ENCODE results near the gene PRKCZ. TPM values are rescaled to one million over a fixed set of nuclear protein-coding genes. Genes with fewer than 3 reads are reported as not detected.

The PRKCZ gene
- total and polyA plus RNA-seq, 9 of the 15 experiments (the other 6 are each of a cell fraction or from before 2014, with no cell fraction given) = 0.07 to 3.1 (median 1.3) TPM

DNA sequence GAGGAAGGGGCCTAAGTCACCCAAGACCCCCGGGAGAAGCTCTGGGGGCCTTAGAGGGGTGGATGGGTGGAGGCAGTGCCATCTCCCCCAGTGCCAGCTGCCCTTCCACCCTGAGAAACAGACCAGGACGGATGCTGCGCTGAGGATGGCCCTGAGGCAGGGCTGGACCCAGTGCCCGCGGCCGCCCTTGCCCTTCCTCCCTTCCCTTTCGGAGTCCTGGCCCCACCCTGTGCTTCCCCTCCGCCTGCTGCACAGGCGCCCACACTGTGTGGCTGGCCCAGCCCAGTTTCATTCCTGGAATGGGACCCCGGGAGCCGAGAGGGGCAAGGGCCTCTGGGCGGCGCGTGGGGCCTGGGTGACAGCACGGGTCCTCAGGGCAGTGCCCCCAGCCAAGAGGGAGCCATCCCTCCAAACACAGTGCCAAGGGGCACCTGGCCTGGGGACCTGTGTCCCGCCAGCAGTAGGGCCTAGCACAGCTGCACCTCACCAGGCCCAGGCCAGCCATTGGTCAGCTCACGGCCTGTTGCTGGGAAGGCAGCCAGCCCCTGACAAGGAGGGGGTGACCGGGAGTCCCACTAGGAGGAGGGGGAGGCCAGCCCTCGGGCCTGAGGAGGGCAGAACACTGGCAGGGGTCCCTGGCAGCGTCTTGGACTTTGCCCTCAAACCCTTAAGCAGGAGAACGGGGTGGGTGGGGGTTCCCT lies 164.5 kb downstream of the PRKCZ start (continued):
- TF ChIP-seq, protein P1, sequence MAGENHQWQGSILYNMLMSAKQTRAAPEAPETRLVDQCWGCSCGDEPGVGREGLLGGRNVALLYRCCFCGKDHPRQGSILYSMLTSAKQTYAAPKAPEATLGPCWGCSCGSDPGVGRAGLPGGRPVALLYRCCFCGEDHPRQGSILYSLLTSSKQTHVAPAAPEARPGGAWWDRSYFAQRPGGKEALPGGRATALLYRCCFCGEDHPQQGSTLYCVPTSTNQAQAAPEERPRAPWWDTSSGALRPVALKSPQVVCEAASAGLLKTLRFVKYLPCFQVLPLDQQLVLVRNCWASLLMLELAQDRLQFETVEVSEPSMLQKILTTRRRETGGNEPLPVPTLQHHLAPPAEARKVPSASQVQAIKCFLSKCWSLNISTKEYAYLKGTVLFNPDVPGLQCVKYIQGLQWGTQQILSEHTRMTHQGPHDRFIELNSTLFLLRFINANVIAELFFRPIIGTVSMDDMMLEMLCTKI (IDR thresholded peaks at IDR 0.05; ENCODE audit: partially characterized antibody) = no peak
- TF ChIP-seq, protein P2, sequence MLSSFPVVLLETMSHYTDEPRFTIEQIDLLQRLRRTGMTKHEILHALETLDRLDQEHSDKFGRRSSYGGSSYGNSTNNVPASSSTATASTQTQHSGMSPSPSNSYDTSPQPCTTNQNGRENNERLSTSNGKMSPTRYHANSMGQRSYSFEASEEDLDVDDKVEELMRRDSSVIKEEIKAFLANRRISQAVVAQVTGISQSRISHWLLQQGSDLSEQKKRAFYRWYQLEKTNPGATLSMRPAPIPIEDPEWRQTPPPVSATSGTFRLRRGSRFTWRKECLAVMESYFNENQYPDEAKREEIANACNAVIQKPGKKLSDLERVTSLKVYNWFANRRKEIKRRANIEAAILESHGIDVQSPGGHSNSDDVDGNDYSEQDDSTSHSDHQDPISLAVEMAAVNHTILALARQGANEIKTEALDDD (IDR thresholded peaks at IDR 0.05) = no peak
- no peak for TF ChIP-seq MEF2D (tag; conservative IDR thresholded peaks at IDR 0.05; ENCODE audit: low read depth)
- no peak for TF ChIP-seq ZNF583 (CRISPR knock-in tag; IDR thresholded peaks at IDR 0.05)

DNA sequence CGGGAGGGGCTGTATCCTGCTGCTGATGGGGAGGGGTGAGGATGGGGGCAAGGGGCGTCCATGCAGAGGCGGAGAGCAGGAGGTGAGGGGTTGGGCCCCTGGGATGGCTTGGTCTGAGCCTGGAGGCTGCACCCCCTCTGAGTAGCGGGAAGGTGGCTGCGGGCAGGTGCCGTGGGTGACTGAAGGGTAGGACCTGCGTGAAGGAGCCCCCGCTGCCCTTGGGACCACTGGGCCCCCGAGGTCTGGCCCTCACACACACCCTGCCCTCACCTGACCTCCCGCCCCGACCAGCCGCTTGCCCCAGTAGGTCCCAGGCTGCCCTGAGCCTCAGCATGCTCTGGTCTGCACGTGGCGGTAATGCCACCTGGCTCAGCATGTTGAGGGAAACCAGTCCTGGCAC lies 165.1 kb downstream of the PRKCZ start:
- POLR2A ChIA-PET = interaction anchor here (0.6 kb wide), 1 partner anchor 292 kb away, joined by 3 read pairs; no protein-coding TSS in a partner anchor
- BruUV-seq (replicated peaks) = no TSS peak
- intact Hi-C loops (cut with micrococcal nuclease) = no loop called here
- TF ChIP-seq SMAD4 (CRISPR knock-in tag; conservative IDR thresholded peaks at IDR 0.05) = no peak
- TF ChIP-seq ZNF311 (CRISPR knock-in tag; IDR thresholded peaks at IDR 0.05) = no peak
- TF ChIP-seq, protein P3, sequence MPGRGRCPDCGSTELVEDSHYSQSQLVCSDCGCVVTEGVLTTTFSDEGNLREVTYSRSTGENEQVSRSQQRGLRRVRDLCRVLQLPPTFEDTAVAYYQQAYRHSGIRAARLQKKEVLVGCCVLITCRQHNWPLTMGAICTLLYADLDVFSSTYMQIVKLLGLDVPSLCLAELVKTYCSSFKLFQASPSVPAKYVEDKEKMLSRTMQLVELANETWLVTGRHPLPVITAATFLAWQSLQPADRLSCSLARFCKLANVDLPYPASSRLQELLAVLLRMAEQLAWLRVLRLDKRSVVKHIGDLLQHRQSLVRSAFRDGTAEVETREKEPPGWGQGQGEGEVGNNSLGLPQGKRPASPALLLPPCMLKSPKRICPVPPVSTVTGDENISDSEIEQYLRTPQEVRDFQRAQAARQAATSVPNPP (IDR thresholded peaks at IDR 0.05; ENCODE audit: borderline replicate concordance, insufficient read depth, insufficient read length) = no peak
- TF ChIP-seq ZNF282 (CRISPR knock-in tag; IDR thresholded peaks at IDR 0.05) = no peak
- TF ChIP-seq ZNF830 (CRISPR knock-in tag; IDR thresholded peaks at IDR 0.05) = no peak
- no peak for TF ChIP-seq ZNF274 (IDR thresholded peaks at IDR 0.05; ENCODE audit: borderline replicate concordance, low read depth, low read length)
- TF ChIP-seq, protein P4, sequence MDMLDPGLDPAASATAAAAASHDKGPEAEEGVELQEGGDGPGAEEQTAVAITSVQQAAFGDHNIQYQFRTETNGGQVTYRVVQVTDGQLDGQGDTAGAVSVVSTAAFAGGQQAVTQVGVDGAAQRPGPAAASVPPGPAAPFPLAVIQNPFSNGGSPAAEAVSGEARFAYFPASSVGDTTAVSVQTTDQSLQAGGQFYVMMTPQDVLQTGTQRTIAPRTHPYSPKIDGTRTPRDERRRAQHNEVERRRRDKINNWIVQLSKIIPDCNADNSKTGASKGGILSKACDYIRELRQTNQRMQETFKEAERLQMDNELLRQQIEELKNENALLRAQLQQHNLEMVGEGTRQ (CRISPR knock-in tag; IDR thresholded peaks at IDR 0.05) = no peak
- no peak for TF ChIP-seq ZZZ3 (IDR thresholded peaks at IDR 0.05)
- no peak for TF ChIP-seq ZKSCAN1 (IDR thresholded peaks at IDR 0.05; ENCODE audit: low read depth, low read length)
- no peak for TF ChIP-seq HDAC6 (IDR thresholded peaks at IDR 0.05; ENCODE audit: low read depth, low read length)

More for the DNA sequence above, 165.1 kb downstream of the PRKCZ start:
- Histone ChIP-seq H3K36me3 (ENCODE audit: control insufficient read depth, insufficient read depth, low read length) (no peaks in the 10 kb centered on the region), H3K27me3 (ENCODE audit: control insufficient read depth in 2 of 2, insufficient read depth in 2 of 2, low read length in 2 of 2) (no peaks in the 10 kb centered on the region), H3K9me3 (replicated peaks; ENCODE audit: control insufficient read depth, insufficient read depth, low read depth, low read length) (no peaks in the 10 kb centered on the region), H3K4me1 (replicated peaks in 1 of 2; ENCODE audit: control insufficient read depth in 2 of 2, insufficient read depth in 2 of 2, low read length in 2 of 2) (peaks cover 20 to 53% of the 10 kb centered on the region in 2 experiments), H4K20me1 (replicated peaks; ENCODE audit: control insufficient read depth, insufficient read depth, low read length) (no peaks in the 10 kb centered on the region), H3K27ac (ENCODE audit: extremely low read depth, low read depth, low read length) (no peak overlapping the region), H3K9me1 (ENCODE audit: control insufficient read depth, insufficient read depth, low read length) (no peaks in the 10 kb centered on the region), H3K9ac (ENCODE audit: insufficient read depth in 1 of 2, low read depth in 2 of 2, low read length in 2 of 2) (no peak overlapping the region), H3K79me2 (ENCODE audit: control insufficient read depth, insufficient read depth, low read length) (no peaks in the 10 kb centered on the region), H3K4me2 (ENCODE audit: insufficient read depth, low read length) (no peak overlapping the region), H2AFZ (ENCODE audit: low read depth, low read length) (no peak overlapping the region), H3K4me3 (no peak overlapping the region)
- in situ Hi-C loops (cut with MboI) = no loop called here
- DNase-seq (ENCODE audit: extremely low read depth in 1 of 4, low spot score in 3 of 4) (no peak), ATAC-seq (no peak), FAIRE-seq (no peak)
- WGBS (ENCODE audit: insufficient coverage, low coverage, missing lambda C conversion rate) = 56% methylated on average over 13 of the region's 14 CpGs
- CTCF ChIA-PET (ENCODE audit: low intra/inter-chr PET ratio) = no interaction called here
